ENCODE results near the gene MAGI2.

The MAGI2 gene

GRCh38 chr7:78777829-78778228 lies 675.6 kb downstream of the MAGI2 start:
- Histone ChIP-seq H3K9me3 (ENCODE audit: control insufficient read depth, insufficient read depth, low read length) (no peaks in the 10 kb centered on the region), H3K27me3 (ENCODE audit: control insufficient read depth, low read length) (no peaks in the 10 kb centered on the region), H3F3A (ENCODE audit: control insufficient read depth, insufficient read depth) (0 out of 2 replicates have a peak, but pooled peaks cover 3% of the 10 kb centered on the region), H3K36me3 (ENCODE audit: control insufficient read depth, low read length) (no peaks in the 10 kb centered on the region), H3K79me2 (ENCODE audit: control insufficient read depth, low read length) (no peaks in the 10 kb centered on the region), H3K4me1 (ENCODE audit: control insufficient read depth, low read length) (no peaks in the 10 kb centered on the region), H3K27ac (ENCODE audit: low read depth, low read length) (no peak overlapping the region), H3K4me2 (ENCODE audit: low read length) (no peak overlapping the region), H3K9me2 (replicated peaks; ENCODE audit: control insufficient read depth, low read length) (no peaks in the 10 kb centered on the region), H4K20me1 (ENCODE audit: control insufficient read depth, insufficient read depth, low read depth, low read length) (no peaks in the 10 kb centered on the region), H3K4me3 (ENCODE audit: low read length) (no peak overlapping the region)
- TF ChIP-seq EZH2phosphoT487 (IDR thresholded peaks at IDR 0.05; ENCODE audit: borderline replicate concordance, low read length) (no peak), CTCF (IDR thresholded peaks at IDR 0.05; ENCODE audit: low read depth, low read length, poor library complexity, severe bottlenecking) (no peak)

DNA sequence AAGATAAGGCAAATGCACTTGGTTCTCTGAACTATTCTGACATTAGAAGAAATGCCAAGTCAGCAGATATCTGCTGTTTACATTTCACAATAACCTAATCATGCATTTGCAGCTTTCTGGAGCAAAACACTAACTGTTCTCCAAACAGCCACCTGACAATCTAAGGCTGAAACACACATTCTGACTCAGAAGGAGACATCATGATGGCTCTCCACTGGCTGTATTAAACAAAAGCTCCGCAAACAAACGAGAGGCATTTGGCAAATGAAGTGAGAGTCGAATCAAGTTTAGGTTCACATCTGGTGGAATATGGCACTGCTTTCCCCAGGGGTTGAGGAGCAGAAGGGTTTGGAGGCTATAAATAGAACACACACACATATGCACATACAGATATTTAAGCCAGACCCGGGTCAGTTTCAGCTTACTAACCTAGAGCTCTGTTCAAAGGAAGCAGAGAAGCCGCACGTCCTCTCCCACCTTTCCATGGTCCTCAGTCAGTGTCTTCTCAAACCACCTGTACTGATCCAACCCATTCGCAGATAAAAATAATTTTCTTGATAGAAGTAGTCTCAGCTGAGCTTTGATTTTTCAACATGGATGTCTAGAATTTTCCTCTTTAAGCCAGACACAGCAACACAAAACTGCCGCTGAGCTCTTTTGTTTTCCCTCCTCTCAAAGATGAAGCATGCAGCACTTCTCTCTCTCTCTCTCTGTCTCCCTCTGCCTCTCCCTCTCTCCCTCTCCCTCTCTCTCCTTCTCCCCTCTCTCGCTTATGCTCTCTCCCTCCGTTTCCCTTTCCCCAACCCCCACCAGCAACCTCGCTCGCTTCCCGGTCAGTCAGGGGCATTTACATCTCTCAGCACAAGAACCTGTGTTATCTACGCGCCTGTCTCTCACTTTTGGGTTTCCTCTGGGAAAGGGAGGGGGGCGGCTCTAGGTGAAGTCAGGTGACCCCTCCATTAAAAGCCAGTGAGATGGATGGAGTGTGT lies 682.8 kb downstream of the MAGI2 start:
- no peaks in the 10 kb centered on the region for H3K27me3 ChIP-seq (ENCODE audit: control insufficient read depth, low read length)
- no peak overlapping the region for H3K27ac ChIP-seq (ENCODE audit: low read depth, low read length)
- no peaks in the 10 kb centered on the region for H4K20me1 ChIP-seq (ENCODE audit: control insufficient read depth, insufficient read depth, low read depth, low read length)
- TF ChIP-seq EZH2phosphoT487 (IDR thresholded peaks at IDR 0.05; ENCODE audit: borderline replicate concordance, low read length): no peak
- TF ChIP-seq CTCF (IDR thresholded peaks at IDR 0.05; ENCODE audit: low read depth, low read length, poor library complexity, severe bottlenecking): no peak
- H3K4me3 ChIP-seq (ENCODE audit: low read length): no peak overlapping the region
- no peak overlapping the region for H3K4me2 ChIP-seq (ENCODE audit: low read length)
- no peaks in the 10 kb centered on the region for H3F3A ChIP-seq (ENCODE audit: control insufficient read depth, insufficient read depth)
- H3K4me1 ChIP-seq (ENCODE audit: control insufficient read depth, low read length): no peaks in the 10 kb centered on the region
- H3K79me2 ChIP-seq (ENCODE audit: control insufficient read depth, low read length): no peaks in the 10 kb centered on the region
- no peaks in the 10 kb centered on the region for H3K9me2 ChIP-seq (replicated peaks; ENCODE audit: control insufficient read depth, low read length)
- no peaks in the 10 kb centered on the region for H3K9me3 ChIP-seq (ENCODE audit: control insufficient read depth, insufficient read depth, low read length)
- H3K36me3 ChIP-seq (ENCODE audit: control insufficient read depth, low read length): no peaks in the 10 kb centered on the region

DNA sequence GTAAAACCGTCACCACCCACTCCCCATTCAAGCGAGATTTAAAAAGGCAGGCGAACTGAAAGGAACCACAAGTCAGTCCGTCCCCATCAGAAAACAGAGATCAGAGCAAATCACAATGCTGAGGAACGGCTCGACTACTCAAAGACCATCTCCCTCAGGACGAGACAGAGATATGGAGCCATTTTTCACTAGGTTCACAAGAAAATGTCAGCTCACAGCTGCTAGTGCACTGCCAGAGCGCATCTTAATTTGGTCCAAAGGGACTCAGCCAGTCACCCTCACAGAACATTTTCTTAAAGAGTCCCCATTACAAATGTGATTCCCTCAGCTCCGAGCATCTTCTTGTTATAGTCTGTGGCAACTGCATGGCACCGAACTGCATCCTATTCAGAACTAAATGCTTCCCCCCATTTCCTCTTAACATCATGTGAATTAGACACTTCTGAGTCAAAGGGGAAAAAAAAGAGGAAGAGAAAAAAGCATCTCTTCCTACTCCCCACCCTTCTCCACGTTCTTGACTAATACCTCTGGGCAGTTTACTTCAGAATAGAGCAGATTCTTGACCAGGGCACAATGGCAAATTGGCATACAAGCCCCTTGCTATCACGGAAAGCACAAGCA lies 683.9 kb downstream of the MAGI2 start:
- Histone ChIP-seq H3K4me3 (ENCODE audit: low read length) (no peak overlapping the region), H3K4me2 (ENCODE audit: low read length) (no peak overlapping the region)

More for the DNA sequence above, 683.9 kb downstream of the MAGI2 start:
- no peaks in the 10 kb centered on the region for H4K20me1 ChIP-seq (ENCODE audit: control insufficient read depth, insufficient read depth, low read depth, low read length)
- H3K9me2 ChIP-seq (replicated peaks; ENCODE audit: control insufficient read depth, low read length): no peaks in the 10 kb centered on the region
- H3K9me3 ChIP-seq (ENCODE audit: control insufficient read depth, insufficient read depth, low read length): no peaks in the 10 kb centered on the region
- no peaks in the 10 kb centered on the region for H3K79me2 ChIP-seq (ENCODE audit: control insufficient read depth, low read length)
- no peaks in the 10 kb centered on the region for H3K4me1 ChIP-seq (ENCODE audit: control insufficient read depth, low read length)
- TF ChIP-seq CTCF (IDR thresholded peaks at IDR 0.05; ENCODE audit: low read depth, low read length, poor library complexity, severe bottlenecking): no peak
- TF ChIP-seq EZH2phosphoT487 (IDR thresholded peaks at IDR 0.05; ENCODE audit: borderline replicate concordance, low read length): no peak
- no peaks in the 10 kb centered on the region for H3F3A ChIP-seq (ENCODE audit: control insufficient read depth, insufficient read depth)
- H3K36me3 ChIP-seq (ENCODE audit: control insufficient read depth, low read length): no peaks in the 10 kb centered on the region
- H3K27me3 ChIP-seq (ENCODE audit: control insufficient read depth, low read length): no peaks in the 10 kb centered on the region
- H3K27ac ChIP-seq (ENCODE audit: low read depth, low read length): no peak overlapping the region
